GM20431 (cell line): ENCODE results near the gene WRAP73.
"Not testable (repeated sequence)": the region's sequence is repeated elsewhere in the genome, so short reads cannot be mapped to it uniquely, and the experiment has no call there.

Experiments used
- in situ Hi-C: fragments of 300-500 bp; cut with MseI, MboI; formaldehyde crosslinking; loops from one replicate; pipeline ENCODE4 v1.15.0; 2020; ENCODE audit warnings: low sequenced_read_pairs; ENCODE audit not compliant: unreplicated experiment

Gene WRAP73

GRCh38 chr1:3585353-3585868, 64.5 kb downstream of the WRAP73 start:
- in situ Hi-C loops, result not testable (repeated sequence)

GRCh38 chr1:3584915-3585314, 65.0 kb downstream of the WRAP73 start:
- in situ Hi-C loops, result no loop called here

- in situ Hi-C loops, result not testable (repeated sequence)
Observed at GRCh38 chr1:3583751-3584150, 66.2 kb downstream of the WRAP73 start.

GRCh38 chr1:3581296-3582036, 68.4 kb downstream of the WRAP73 start:
- in situ Hi-C loops, result no loop called here
